Activated naive CD4-positive, alpha-beta T cell treated with anti-CD3 and anti-CD28 coated beads for 36 hours (primary cell): ENCODE results near the gene N4BP2L1. TPM values are rescaled to one million over a fixed set of nuclear protein-coding genes. Genes with fewer than 3 reads are reported as not detected.
A peak's percentile ranks its signal among the peaks of the same experiment; 100 is the strongest.

ENCODE experiments used
- CTCF ChIA-PET: fragments of 350-600 bp; sonication (Branson Sonifier 250); formaldehyde crosslinking; loops from one replicate; lab custom pipeline; 2021; ENCODE audit warnings: antibody characterized with exemption; lab: Charles Lee
- DNase-seq: peaks from one replicate; pipeline ENCODE4 v3.0.0-alpha.2; 2020
- H3K27ac Mint-ChIP-seq: one replicate; pipeline ENCODE4 v1.8.0; 2021; ENCODE audit warnings: mild to moderate bottlenecking, mixed read lengths
- H3K27me3 Mint-ChIP-seq: one replicate; pipeline ENCODE4 v1.8.0; 2021; ENCODE audit warnings: low read depth, mixed read lengths
- H3K36me3 Mint-ChIP-seq: one replicate; pipeline ENCODE4 v1.8.0; 2021; ENCODE audit warnings: low read depth, mixed read lengths
- H3K4me1 Mint-ChIP-seq: one replicate; pipeline ENCODE4 v1.8.0; 2021; ENCODE audit warnings: low read depth, mixed read lengths
- H3K4me3 Mint-ChIP-seq: one replicate; pipeline ENCODE4 v1.8.0; 2021; ENCODE audit warnings: mild to moderate bottlenecking, moderate library complexity, mixed read lengths
- H3K9me3 Mint-ChIP-seq: one replicate; pipeline ENCODE4 v1.8.0; 2021; ENCODE audit warnings: mixed read lengths
- intact Hi-C: fragments of 100-400 bp; cut with micrococcal nuclease; formaldehyde crosslinking; loops from one replicate; pipeline ENCODE4 v1.15.1; 2023
- total RNA-seq, 2 experiments: library from RNA; stranded (reverse); gene quantifications; one replicate each; pipeline ENCODE4 v1.2.3, GENCODE V29; 2021

Gene N4BP2L1
- 10 to 100 TPM; 22.6 TPM for total RNA-seq

- H3K27ac Mint-ChIP-seq = peak within 1 kb of the TSS; percentile 97
- DNase-seq = peak; percentile 95
- peak within 1 kb of the TSS; percentile 94 for H3K4me3 Mint-ChIP-seq
- intact Hi-C loops = loop anchor here (1.0 to 10.0 kb wide), 13 partner anchors 20 to 1391 kb away; partner anchors contain the start of genes BRCA2, FRY, N4BP2L2 and PDS5B
- CTCF ChIA-PET = interaction anchor here (1.1 to 2.5 kb wide), 5 partner anchors 15 to 159 kb away, joined by 3 to 8 read pairs (median 6); partner anchors contain the start of gene PDS5B
- H3K9me3 Mint-ChIP-seq = no peaks in the 10 kb centered on the region
- H3K36me3 Mint-ChIP-seq = peaks cover 22% of the 10 kb centered on the region
- H3K27me3 Mint-ChIP-seq = no peaks in the 10 kb centered on the region
- peaks cover 31% of the 10 kb centered on the region for H3K4me1 Mint-ChIP-seq
Observed at GRCh38 chr13:32427852-32428580, at the start of gene N4BP2L1. TSS of gene N4BP2L1 (minus strand) at chr13:32428130. CDS start at chr13:32428082, 48 bp downstream.

- Mint-ChIP-seq H3K27me3 (no peaks in the 10 kb centered on the region), H3K4me1 (peaks cover 2% of the 10 kb centered on the region), H3K4me3 (no peak overlapping the region), H3K27ac (no peak overlapping the region), H3K36me3 (no peaks in the 10 kb centered on the region), H3K9me3 (no peaks in the 10 kb centered on the region)
- intact Hi-C loops = no loop called here
- DNase-seq = no peak
- CTCF ChIA-PET = interaction anchor here (1.0 kb wide), 1 partner anchor 105 kb away, joined by 3 read pairs; no protein-coding TSS in a partner anchor
Observed at GRCh38 chr13:32476892-32477291, 49.0 kb upstream of the N4BP2L1 start.

- Mint-ChIP-seq H3K27me3 (no peaks in the 10 kb centered on the region), H3K4me1 (peaks cover 3% of the 10 kb centered on the region), H3K27ac (no peak overlapping the region), H3K9me3 (no peaks in the 10 kb centered on the region), H3K4me3 (no peak overlapping the region), H3K36me3 (no peaks in the 10 kb centered on the region)
- no peak for DNase-seq
- CTCF ChIA-PET = interaction anchor here (1.0 kb wide), 1 partner anchor 105 kb away, joined by 3 read pairs; no protein-coding TSS in a partner anchor
- intact Hi-C loops = no loop called here
Observed at GRCh38 chr13:32476021-32476731, 48.2 kb upstream of the N4BP2L1 start.

DNA sequence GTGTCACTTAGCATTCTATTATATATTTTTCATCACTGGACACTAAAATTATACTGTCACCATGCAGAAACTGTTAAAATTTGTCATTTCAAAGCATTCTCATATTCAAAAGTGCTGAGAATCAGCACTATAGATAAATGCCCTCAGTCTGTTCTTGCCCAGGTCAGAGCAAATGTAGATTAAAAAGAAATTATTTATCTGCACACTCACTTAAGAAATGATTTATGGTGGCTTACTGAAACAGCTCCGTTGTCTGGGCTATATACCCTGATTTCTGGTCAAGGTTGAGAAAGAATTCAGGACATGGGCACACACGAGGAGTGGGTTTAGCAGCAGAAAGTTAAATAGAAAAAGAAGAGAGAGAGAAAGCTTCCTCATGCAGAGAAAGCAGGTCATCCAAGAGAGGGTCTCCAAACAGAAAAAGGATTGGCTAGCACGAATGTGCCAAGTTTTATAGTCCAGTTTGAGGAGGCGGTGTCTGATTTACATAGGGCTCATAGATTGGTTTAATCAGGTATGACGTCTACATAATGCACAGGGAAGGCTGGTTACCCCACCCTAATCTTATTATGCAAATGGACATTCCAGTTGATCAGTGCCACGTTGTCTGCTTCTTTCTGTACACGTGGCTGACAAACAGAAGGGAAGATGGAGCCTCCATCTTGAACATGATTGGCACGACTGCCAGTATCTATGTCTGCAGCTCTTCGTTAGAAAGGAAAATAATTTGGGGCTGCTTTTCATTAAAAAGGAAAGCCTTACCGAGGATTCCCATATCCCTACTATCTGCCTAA lies 47.3 kb upstream of the N4BP2L1 start:
- Mint-ChIP-seq H3K27ac (no peak overlapping the region), H3K9me3 (no peaks in the 10 kb centered on the region), H3K36me3 (no peaks in the 10 kb centered on the region), H3K4me1 (peaks cover 3% of the 10 kb centered on the region), H3K4me3 (no peak overlapping the region), H3K27me3 (no peaks in the 10 kb centered on the region)
- DNase-seq = no peak
- CTCF ChIA-PET = no interaction called here
- intact Hi-C loops = no loop called here

- CTCF ChIA-PET = interaction anchor here (0.7 kb wide), 2 partner anchors 39 to 440 kb away, joined by 3 to 4 read pairs; no protein-coding TSS in a partner anchor
- no peak overlapping the region for H3K27ac Mint-ChIP-seq
Observed at GRCh38 chr13:32473650-32474049, 45.7 kb upstream of the N4BP2L1 start.

DNA sequence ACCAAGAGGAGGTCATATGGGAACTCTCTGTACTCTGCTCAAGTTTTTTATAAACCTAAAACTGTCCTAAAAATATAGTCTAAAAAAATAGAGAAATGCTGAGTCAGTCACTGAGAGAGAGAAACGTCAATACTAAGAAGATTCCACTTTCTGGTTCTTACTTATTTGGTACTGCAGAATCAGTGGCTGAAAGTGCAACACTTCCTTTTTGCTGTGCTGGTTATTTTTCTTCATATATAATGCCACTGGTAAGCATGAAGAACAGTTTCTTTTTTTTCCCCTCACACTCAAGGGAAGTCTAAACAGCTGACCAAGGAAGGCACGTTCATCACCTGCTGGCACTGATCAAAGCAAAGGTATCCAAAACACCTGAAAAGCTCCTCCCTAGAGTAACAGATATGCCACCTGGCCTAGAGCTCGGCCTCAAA lies 44.3 kb upstream of the N4BP2L1 start:
- Mint-ChIP-seq H3K27ac (no peak overlapping the region), H3K36me3 (no peaks in the 10 kb centered on the region), H3K4me3 (no peak overlapping the region), H3K9me3 (no peaks in the 10 kb centered on the region), H3K27me3 (no peaks in the 10 kb centered on the region), H3K4me1 (peaks cover 3% of the 10 kb centered on the region)
- CTCF ChIA-PET = interaction anchor here (0.6 to 2.4 kb wide), 2 partner anchors 9 to 108 kb away, joined by 4 to 14 read pairs; no protein-coding TSS in a partner anchor
- intact Hi-C loops = no loop called here
- no peak for DNase-seq

More at GRCh38 chr13:32473650-32474049, 45.7 kb upstream of the N4BP2L1 start:
- intact Hi-C loops = no loop called here
- no peak for DNase-seq
- Mint-ChIP-seq H3K27me3 (no peaks in the 10 kb centered on the region), H3K4me3 (no peak overlapping the region), H3K36me3 (no peaks in the 10 kb centered on the region), H3K9me3 (no peaks in the 10 kb centered on the region), H3K4me1 (peaks cover 3% of the 10 kb centered on the region)

DNA sequence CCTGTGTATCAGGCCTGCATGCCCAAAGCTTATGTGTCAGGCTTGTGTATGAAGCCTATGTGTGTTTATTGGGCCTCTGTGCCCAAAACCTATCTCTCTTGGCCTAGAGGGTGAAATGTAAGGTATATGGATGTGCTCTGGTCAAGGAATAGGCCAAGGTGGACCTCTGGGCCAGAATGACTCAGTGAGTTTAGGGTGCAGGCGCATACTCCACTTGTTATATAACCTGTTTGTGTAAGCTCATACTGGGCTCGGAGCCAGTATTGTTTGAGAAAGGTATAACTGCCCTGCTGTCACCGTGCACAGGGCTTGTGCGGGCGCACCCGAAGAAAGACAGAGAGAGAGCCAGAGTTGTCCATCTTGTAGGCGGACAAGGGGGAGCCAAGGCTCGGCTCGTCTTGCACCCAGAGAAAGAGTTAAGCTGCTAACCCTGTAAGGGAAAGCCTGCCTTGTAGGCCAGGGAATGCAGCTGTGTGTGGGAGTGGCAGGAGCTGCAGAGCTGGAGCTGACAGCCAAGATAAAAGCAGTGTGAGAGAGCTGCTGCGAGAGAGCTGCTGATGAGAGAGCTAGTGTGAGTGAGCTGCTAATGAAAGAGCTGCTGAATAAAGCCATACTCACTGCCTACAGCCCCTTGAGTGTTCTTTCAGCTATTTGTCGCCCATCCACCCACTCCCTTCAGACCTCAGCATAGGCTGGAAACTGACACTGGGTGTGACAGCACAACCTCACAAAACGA lies 43.4 kb upstream of the N4BP2L1 start:
- CTCF ChIA-PET = interaction anchor here (2.4 kb wide), 1 partner anchor 109 kb away, joined by 14 read pairs; no protein-coding TSS in a partner anchor
- Mint-ChIP-seq H3K4me1 (peaks cover 3% of the 10 kb centered on the region), H3K4me3 (no peak overlapping the region), H3K36me3 (no peaks in the 10 kb centered on the region), H3K9me3 (no peaks in the 10 kb centered on the region), H3K27ac (peak overlapping the region; percentile 20), H3K27me3 (no peaks in the 10 kb centered on the region)
- DNase-seq = no peak
- intact Hi-C loops = no loop called here

- CTCF ChIA-PET = interaction anchor here (1.0 to 1.9 kb wide), 3 partner anchors 10 to 201 kb away, joined by 3 to 6 read pairs (median 5); no protein-coding TSS in a partner anchor
Observed at GRCh38 chr13:32468502-32469142, 40.7 kb upstream of the N4BP2L1 start.

DNA sequence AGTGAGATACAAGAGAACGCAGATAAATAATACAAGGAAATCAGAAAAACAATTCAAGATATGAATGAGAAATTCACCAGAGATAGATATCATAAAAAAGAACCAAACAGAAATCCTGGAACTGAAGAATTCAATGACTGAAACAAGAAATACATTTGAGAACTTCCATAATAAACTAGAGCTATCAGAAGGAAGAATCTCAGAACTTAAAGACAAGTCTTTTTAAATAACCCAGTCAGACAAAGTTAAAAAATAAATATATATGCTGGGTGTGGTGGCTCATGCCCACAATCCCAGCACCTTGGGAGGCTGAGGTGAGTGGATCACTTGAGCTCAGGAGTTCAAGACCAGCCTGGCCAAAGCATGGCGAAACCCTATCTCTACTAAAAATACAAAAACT lies 28.7 kb upstream of the N4BP2L1 start:
- CTCF ChIA-PET = interaction anchor here (0.6 kb wide), 1 partner anchor 272 kb away, joined by 3 read pairs; no protein-coding TSS in a partner anchor
- intact Hi-C loops = no loop called here
- Mint-ChIP-seq H3K27me3 (no peaks in the 10 kb centered on the region), H3K36me3 (peaks cover 42% of the 10 kb centered on the region), H3K4me1 (no peaks in the 10 kb centered on the region), H3K27ac (no peak overlapping the region), H3K9me3 (peaks cover 26% of the 10 kb centered on the region), H3K4me3 (no peak overlapping the region)
- no peak for DNase-seq

More at GRCh38 chr13:32468502-32469142, 40.7 kb upstream of the N4BP2L1 start:
- intact Hi-C loops = loop anchor here (5.0 kb wide), 2 partner anchors 184 to 549 kb away; partner anchors contain the start of gene KL
- Mint-ChIP-seq H3K4me1 (peaks cover 3% of the 10 kb centered on the region), H3K27ac (no peak overlapping the region), H3K27me3 (no peaks in the 10 kb centered on the region), H3K4me3 (no peak overlapping the region), H3K9me3 (no peaks in the 10 kb centered on the region), H3K36me3 (peaks cover 1% of the 10 kb centered on the region)
- no peak for DNase-seq

- DNase-seq = no peak
- intact Hi-C loops = no loop called here
- Mint-ChIP-seq H3K27ac (no peak overlapping the region), H3K27me3 (no peaks in the 10 kb centered on the region), H3K9me3 (peaks cover 26% of the 10 kb centered on the region), H3K36me3 (peaks cover 41% of the 10 kb centered on the region), H3K4me1 (no peaks in the 10 kb centered on the region), H3K4me3 (no peak overlapping the region)
- CTCF ChIA-PET = no interaction called here
Observed at GRCh38 chr13:32455594-32455903, 27.6 kb upstream of the N4BP2L1 start.
